Parathyroid adenoma (tissue), 2 donors: Measurements from ENCODE around the gene SLC2A13.

Experiments used
- H2AFZ ChIP-seq: fragments of 300-600 bp; sonication (generic); one replicate; pipeline ENCODE4 v1.7.0; 2017; ENCODE audit warnings: antibody characterized with exemption, mild to moderate bottlenecking
- H3K27ac ChIP-seq: fragments of 300-600 bp; sonication (generic); one replicate; pipeline ENCODE4 v1.7.0; 2017
- H3K27me3 ChIP-seq: fragments of 300-600 bp; sonication (generic); one replicate; pipeline ENCODE4 v1.7.0; 2017; ENCODE audit warnings: low read length; ENCODE audit not compliant: control insufficient read depth, insufficient read depth
- H3K36me3 ChIP-seq: fragments of 300-600 bp; sonication (generic); one replicate; pipeline ENCODE4 v1.7.0; 2017; ENCODE audit warnings: low read length; ENCODE audit not compliant: control insufficient read depth, insufficient read depth
- H3K4me1 ChIP-seq: fragments of 300-600 bp; sonication (generic); one replicate; pipeline ENCODE4 v1.7.0; 2017; ENCODE audit warnings: control low read depth
- H3K4me2 ChIP-seq: fragments of 300-600 bp; sonication (generic); one replicate; pipeline ENCODE4 v1.7.0; 2017; ENCODE audit warnings: low read length
- H3K4me3 ChIP-seq: fragments of 300-600 bp; sonication (generic); one replicate; pipeline ENCODE4 v1.7.0; 2017; ENCODE audit warnings: low read depth, low read length
- H3K79me2 ChIP-seq: fragments of 300-600 bp; sonication (generic); one replicate; pipeline ENCODE4 v1.7.0; 2017; ENCODE audit warnings: control low read depth
- H3K9ac ChIP-seq: fragments of 300-600 bp; sonication (generic); one replicate; pipeline ENCODE4 v1.7.0; 2017; ENCODE audit warnings: mild to moderate bottlenecking
- H3K9me3 ChIP-seq: fragments of 300-600 bp; sonication (generic); one replicate; pipeline ENCODE4 v1.7.0; 2017; ENCODE audit warnings: low read length; ENCODE audit not compliant: control insufficient read depth
- CTCF ChIP-seq: fragments of 300-600 bp; sonication (generic); IDR thresholded peaks from one replicate; pipeline ENCODE4 v1.7.0; 2017; ENCODE audit warnings: antibody characterized with exemption, mild to moderate bottlenecking
- donor health status: primary hyperparathyroidism.

The SLC2A13 gene

DNA sequence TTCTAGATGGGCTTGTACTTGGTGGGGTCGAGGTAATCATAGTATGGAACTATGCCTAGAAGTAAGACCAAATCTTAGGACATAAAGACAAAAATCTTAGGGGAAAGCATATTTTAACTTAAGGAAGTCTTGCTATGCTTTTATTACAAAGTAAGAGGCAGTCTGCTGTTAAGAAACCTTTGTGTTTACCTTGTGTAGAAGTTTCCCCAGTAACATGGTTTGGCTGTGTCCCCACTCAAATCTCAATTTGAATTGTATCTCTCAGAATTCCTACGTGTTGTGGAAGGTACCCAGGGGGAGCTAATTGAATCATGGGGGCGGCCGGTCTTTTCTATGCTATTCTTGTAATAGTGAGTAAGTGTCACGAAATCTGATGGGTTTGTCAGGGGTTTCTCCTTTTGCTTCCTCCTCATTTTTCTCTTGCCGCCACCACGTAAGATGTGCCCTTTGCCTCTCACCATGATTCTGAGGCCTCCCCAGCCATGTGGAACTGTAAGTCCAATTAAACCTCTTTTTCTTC lies 323.8 kb downstream of the SLC2A13 start:
- no peaks in the 10 kb centered on the region for H3K36me3 ChIP-seq
- no peaks in the 10 kb centered on the region for H3K79me2 ChIP-seq
- peaks cover 7% of the 10 kb centered on the region for H3K4me1 ChIP-seq
- H3K9me3 ChIP-seq, result no peaks in the 10 kb centered on the region
- no peak for TF ChIP-seq CTCF
- H3K27me3 ChIP-seq, result no peaks in the 10 kb centered on the region
- no peak overlapping the region for H2AFZ ChIP-seq
- H3K27ac ChIP-seq, result no peak overlapping the region
- no peak overlapping the region for H3K4me2 ChIP-seq
- no peak overlapping the region for H3K4me3 ChIP-seq
- H3K9ac ChIP-seq, result no peak overlapping the region

- no peak overlapping the region for H3K4me3 ChIP-seq
- no peaks in the 10 kb centered on the region for H3K79me2 ChIP-seq
- no peak overlapping the region for H2AFZ ChIP-seq
- no peaks in the 10 kb centered on the region for H3K9me3 ChIP-seq
- H3K9ac ChIP-seq, result no peak overlapping the region
- no peaks in the 10 kb centered on the region for H3K36me3 ChIP-seq
- peaks cover 7% of the 10 kb centered on the region for H3K4me1 ChIP-seq
- H3K4me2 ChIP-seq, result no peak overlapping the region
- H3K27me3 ChIP-seq, result no peaks in the 10 kb centered on the region
- H3K27ac ChIP-seq, result no peak overlapping the region
- no peak for TF ChIP-seq CTCF
Observed at GRCh38 chr12:39780913-39781446, 324.9 kb downstream of the SLC2A13 start.

- H3K9ac ChIP-seq, result no peak overlapping the region
- H2AFZ ChIP-seq, result no peak overlapping the region
- no peak overlapping the region for H3K4me2 ChIP-seq
- peaks cover 7% of the 10 kb centered on the region for H3K4me1 ChIP-seq
- H3K36me3 ChIP-seq, result no peaks in the 10 kb centered on the region
- no peak for TF ChIP-seq CTCF
- H3K9me3 ChIP-seq, result no peaks in the 10 kb centered on the region
- H3K27ac ChIP-seq, result no peak overlapping the region
- H3K27me3 ChIP-seq, result no peaks in the 10 kb centered on the region
- no peaks in the 10 kb centered on the region for H3K79me2 ChIP-seq
- no peak overlapping the region for H3K4me3 ChIP-seq
Observed at GRCh38 chr12:39780411-39780912, 325.4 kb downstream of the SLC2A13 start.

- Histone ChIP-seq H3K4me1 (peaks cover 7% of the 10 kb centered on the region), H3K27me3 (no peaks in the 10 kb centered on the region), H3K27ac (no peak overlapping the region), H3K9me3 (no peaks in the 10 kb centered on the region), H3K79me2 (no peaks in the 10 kb centered on the region), H3K4me3 (no peak overlapping the region), H2AFZ (no peak overlapping the region), H3K9ac (no peak overlapping the region), H3K36me3 (no peaks in the 10 kb centered on the region), H3K4me2 (no peak overlapping the region)
- no peak for TF ChIP-seq CTCF
Observed at GRCh38 chr12:39779768-39780340, 326.0 kb downstream of the SLC2A13 start.

GRCh38 chr12:39777465-39777864 lies 328.4 kb downstream of the SLC2A13 start:
- H3K36me3 ChIP-seq, result no peaks in the 10 kb centered on the region
- no peaks in the 10 kb centered on the region for H3K27me3 ChIP-seq
- no peak overlapping the region for H3K9ac ChIP-seq
- no peak overlapping the region for H3K4me2 ChIP-seq
- TF ChIP-seq CTCF, result no peak
- H2AFZ ChIP-seq, result no peak overlapping the region
- no peaks in the 10 kb centered on the region for H3K79me2 ChIP-seq
- H3K4me1 ChIP-seq, result peaks cover 7% of the 10 kb centered on the region
- no peaks in the 10 kb centered on the region for H3K9me3 ChIP-seq
- no peak overlapping the region for H3K4me3 ChIP-seq
- no peak overlapping the region for H3K27ac ChIP-seq
